Spleen (tissue), 11 donors: ENCODE data around the gene LPO. TPM values are rescaled to one million over a fixed set of nuclear protein-coding genes. Genes with fewer than 3 reads are reported as not detected.

ENCODE experiments used
- DNase-seq: peaks from one replicate; pipeline ENCODE4 v3.0.0-alpha.2; 2020
- H3K27ac ChIP-seq, 8 donors: fragments of 200-600 bp; sonication (generic) in 7 of 8; 1 replicate in 4 of 8; 2 replicates in 4 of 8; pipeline versions ENCODE4 v1.5.0 to v1.8.0; 2016 to 2021; ENCODE audit warnings: inconsistent platforms in 4 of 8, mild to moderate bottlenecking in 4 of 8, moderate library complexity in 1 of 8
- H3K27me3 ChIP-seq, 7 donors: fragments of 200-600 bp; sonication (generic) in 6 of 7; replicated peaks in 1 of 7; 1 replicate in 4 of 7; 2 replicates in 3 of 7; pipeline versions ENCODE4 v1.5.0 to v1.8.0; 2016 to 2021; ENCODE audit warnings: inconsistent platforms in 3 of 7, mild to moderate bottlenecking in 1 of 7
- H3K36me3 ChIP-seq, 6 donors: fragments of 200-600 bp; sonication (generic) in 5 of 6; 1 replicate in 4 of 6; 2 replicates in 2 of 6; pipeline versions ENCODE4 v1.5.0 to v1.8.0; 2016 to 2021; ENCODE audit warnings: inconsistent platforms in 2 of 6
- H3K4me1 ChIP-seq, 6 donors: fragments of 200-600 bp; sonication (generic) in 5 of 6; 1 replicate in 3 of 6; 2 replicates in 3 of 6; pipeline versions ENCODE4 v1.5.0 to v1.8.0; 2016 to 2021; ENCODE audit warnings: inconsistent platforms in 3 of 6
- H3K4me3 ChIP-seq, 8 donors: fragments of 200-600 bp; sonication (generic) in 7 of 8; 1 replicate in 4 of 8; 2 replicates in 4 of 8; pipeline versions ENCODE4 v1.5.0 to v1.8.0; 2016 to 2021; ENCODE audit warnings: inconsistent platforms in 4 of 8, mild to moderate bottlenecking in 4 of 8, moderate library complexity in 2 of 8
- H3K9me3 ChIP-seq, 8 donors: fragments of 200-600 bp; sonication (generic) in 7 of 8; 1 replicate in 4 of 8; 2 replicates in 4 of 8; pipeline versions ENCODE4 v1.5.0 to v1.8.0; 2016 to 2021; ENCODE audit warnings: inconsistent platforms in 4 of 8
- POLR2A ChIP-seq, 3 donors: fragments of 450-650 bp; IDR thresholded peaks; one replicate each; pipeline ENCODE4 v1.5.1; 2017; ENCODE audit warnings: antibody characterized with exemption in 3 of 3, mild to moderate bottlenecking in 1 of 3
- POLR2AphosphoS5 ChIP-seq, 3 donors: sonication (generic); formaldehyde crosslinking; IDR thresholded peaks; one replicate each; pipeline ENCODE4 v1.5.1; 2017; ENCODE audit warnings: antibody characterized with exemption in 3 of 3
- WGBS, 5 donors: extraction: QIAGEN DNeasy Blood & Tissue Kit in 3 of 5; methylation state at CpG; one replicate each; pipeline versions ENCODE4 v1.1.5 to v1.1.7; 2013 to 2018; 5-methylcytosine and 5-hydroxymethylcytosine counted together
- intact Hi-C: fragments of 100-400 bp; cut with DNase I; formaldehyde crosslinking; loops from one replicate; pipeline ENCODE4 v1.15.0; 2023; ENCODE audit warnings: low total_unique reads
- polyA plus RNA-seq, 3 donors: library from polyadenylated mRNA; stranded (reverse); fragments of 200-250 nt; gene quantifications; one replicate each; pipeline ENCODE4 v1.2.1, GENCODE V29; 2013
- total RNA-seq, 7 donors: library from RNA; depleted of rRNA in 3 of 7; stranded (reverse); fragments of >200 nt in 3 of 7; fragmentation: NEBNext Ultra II Directional in 4 of 7; extraction: Animal tissue kit (Norgen Biotek cat#: 25700) in 4 of 7; gene quantifications; one replicate each; pipeline versions ENCODE4 v1.1.0 to v1.2.1, GENCODE V29; 2016 to 2021
- TF ChIP-seq, protein P1 (sequence below), 11 experiments: fragments of 200-600 bp in 7 of 11; fragments of 450-650 bp in 4 of 11; sonication (generic) in 4 of 11; IDR thresholded peaks in 8 of 11; conservative IDR thresholded peaks in 3 of 11; 1 replicate in 7 of 11; 2 replicates in 4 of 11; pipeline versions ENCODE4 v1.4.0 to v1.8.0; 2016 to 2021; ENCODE audit warnings: antibody characterized with exemption in 11 of 11, inconsistent platforms in 4 of 11, mild to moderate bottlenecking in 1 of 11
- donor health status: healthy with polysubstance abuse.
- donor health status: DM: no; HTN: no; CAD: no; lungs with moderate emphysema.
- donor health status: DM: no; HTN: no; CAD: no.
- donor health status: Bipolar disorder and iron deficiency.
- donor health status: healthy.
- donor health status: DM: no; HTN: no; CAD: no.
- donor health status: DM: yes; HTN: yes; CAD: no.

The LPO gene
- total and polyA plus RNA-seq, 10 donors, result 0.02 to 0.10 (median 0.06) TPM; not detected in 7

DNA sequence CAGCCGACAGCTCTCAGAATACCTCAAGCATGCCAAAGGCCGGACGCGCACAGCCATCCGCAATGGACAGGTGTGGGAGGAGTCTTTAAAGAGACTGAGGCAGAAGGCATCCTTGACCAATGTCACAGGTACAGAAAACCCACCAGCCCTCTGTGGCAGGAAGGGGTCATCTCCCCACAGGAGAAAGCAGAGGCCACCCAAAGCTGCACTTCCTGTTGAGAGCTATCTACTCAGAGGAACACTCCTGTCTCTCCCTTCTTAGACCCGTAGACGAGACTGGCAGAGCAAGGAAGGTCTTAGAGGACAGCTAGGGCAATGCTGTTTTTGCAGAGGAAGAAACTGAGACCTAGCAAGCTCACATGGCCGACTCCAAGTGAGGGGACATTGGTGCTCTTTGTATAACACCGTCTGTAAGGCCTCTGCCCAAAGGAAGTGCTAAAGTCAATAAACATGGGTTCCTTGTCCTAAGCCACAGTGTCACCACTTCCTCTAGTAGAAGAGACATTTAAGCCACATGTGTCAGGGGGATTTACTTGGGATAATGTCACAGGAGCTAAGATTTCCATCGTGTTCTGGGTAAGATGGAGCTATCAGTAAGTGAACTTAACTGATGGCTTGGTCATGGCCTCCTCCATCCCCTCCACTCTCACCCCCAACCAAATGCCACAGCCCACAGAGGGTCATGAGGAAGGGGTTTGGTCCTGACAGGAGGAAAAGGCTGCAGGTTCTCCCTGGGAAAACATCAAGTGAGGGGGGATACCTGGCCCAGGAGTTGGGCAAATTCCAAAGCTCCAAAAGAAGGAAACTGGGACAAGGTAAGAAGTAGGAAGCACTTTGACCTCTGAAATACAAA, 9.4 kb downstream of the LPO start:
- Histone ChIP-seq H3K27me3 (peaks cover 0 to 38% (median 8%) of the 10 kb centered on the region in 7 donors), H3K4me1 (peaks cover 4 to 29% (median 13%) of the 10 kb centered on the region in 6 donors), H3K27ac (no peak overlapping the region), H3K36me3 (no peaks in the 10 kb centered on the region), H3K4me3 (no peak overlapping the region), H3K9me3 (no peaks in the 10 kb centered on the region)
- WGBS, 5 donors, result 60 to 70% (median 63%) methylated on average over 10 of the region's 10 CpGs
- DNase-seq, result no peak
- intact Hi-C loops, result no loop called here
- TF ChIP-seq, protein P1, sequence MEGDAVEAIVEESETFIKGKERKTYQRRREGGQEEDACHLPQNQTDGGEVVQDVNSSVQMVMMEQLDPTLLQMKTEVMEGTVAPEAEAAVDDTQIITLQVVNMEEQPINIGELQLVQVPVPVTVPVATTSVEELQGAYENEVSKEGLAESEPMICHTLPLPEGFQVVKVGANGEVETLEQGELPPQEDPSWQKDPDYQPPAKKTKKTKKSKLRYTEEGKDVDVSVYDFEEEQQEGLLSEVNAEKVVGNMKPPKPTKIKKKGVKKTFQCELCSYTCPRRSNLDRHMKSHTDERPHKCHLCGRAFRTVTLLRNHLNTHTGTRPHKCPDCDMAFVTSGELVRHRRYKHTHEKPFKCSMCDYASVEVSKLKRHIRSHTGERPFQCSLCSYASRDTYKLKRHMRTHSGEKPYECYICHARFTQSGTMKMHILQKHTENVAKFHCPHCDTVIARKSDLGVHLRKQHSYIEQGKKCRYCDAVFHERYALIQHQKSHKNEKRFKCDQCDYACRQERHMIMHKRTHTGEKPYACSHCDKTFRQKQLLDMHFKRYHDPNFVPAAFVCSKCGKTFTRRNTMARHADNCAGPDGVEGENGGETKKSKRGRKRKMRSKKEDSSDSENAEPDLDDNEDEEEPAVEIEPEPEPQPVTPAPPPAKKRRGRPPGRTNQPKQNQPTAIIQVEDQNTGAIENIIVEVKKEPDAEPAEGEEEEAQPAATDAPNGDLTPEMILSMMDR (IDR thresholded peaks at IDR 0.05 in 8 of 11, conservative IDR thresholded peaks at IDR 0.05 in 3 of 11), result no peak
- TF ChIP-seq POLR2AphosphoS5 (IDR thresholded peaks at IDR 0.05) (no peak), POLR2A (IDR thresholded peaks at IDR 0.05) (no peak)

DNA sequence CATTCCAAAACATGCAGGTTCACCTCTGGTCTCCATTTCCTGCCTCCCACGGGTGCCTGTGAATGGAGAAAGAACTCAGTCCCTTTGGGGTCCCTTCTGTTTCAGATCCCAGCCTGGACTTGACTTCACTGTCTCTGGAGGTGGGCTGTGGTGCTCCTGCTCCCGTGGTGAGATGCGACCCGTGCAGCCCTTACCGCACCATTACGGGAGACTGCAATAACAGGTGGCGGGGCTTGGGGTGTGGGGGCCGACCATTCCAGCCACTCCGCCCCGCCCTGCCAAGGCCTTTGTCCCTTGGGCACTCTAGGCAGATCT, 10.5 kb downstream of the LPO start:
- Histone ChIP-seq H3K36me3 (no peaks in the 10 kb centered on the region), H3K4me1 (peaks cover 4 to 29% (median 13%) of the 10 kb centered on the region in 6 donors), H3K4me3 (peak overlapping the region in 6 of 8 donors; percentile 46 to 78 (median 52)), H3K27ac (no peak overlapping the region), H3K9me3 (no peaks in the 10 kb centered on the region), H3K27me3 (peaks cover 0 to 31% (median 8%) of the 10 kb centered on the region in 7 donors)
- no peak for DNase-seq
- WGBS, 5 donors, result 22 to 38% (median 30%) methylated on average over 10 of the region's 10 CpGs
- TF ChIP-seq, protein P1 (IDR thresholded peaks at IDR 0.05 in 8 of 11, conservative IDR thresholded peaks at IDR 0.05 in 3 of 11), result no peak
- no peak for TF ChIP-seq POLR2AphosphoS5 (IDR thresholded peaks at IDR 0.05)
- intact Hi-C loops, result no loop called here

DNA sequence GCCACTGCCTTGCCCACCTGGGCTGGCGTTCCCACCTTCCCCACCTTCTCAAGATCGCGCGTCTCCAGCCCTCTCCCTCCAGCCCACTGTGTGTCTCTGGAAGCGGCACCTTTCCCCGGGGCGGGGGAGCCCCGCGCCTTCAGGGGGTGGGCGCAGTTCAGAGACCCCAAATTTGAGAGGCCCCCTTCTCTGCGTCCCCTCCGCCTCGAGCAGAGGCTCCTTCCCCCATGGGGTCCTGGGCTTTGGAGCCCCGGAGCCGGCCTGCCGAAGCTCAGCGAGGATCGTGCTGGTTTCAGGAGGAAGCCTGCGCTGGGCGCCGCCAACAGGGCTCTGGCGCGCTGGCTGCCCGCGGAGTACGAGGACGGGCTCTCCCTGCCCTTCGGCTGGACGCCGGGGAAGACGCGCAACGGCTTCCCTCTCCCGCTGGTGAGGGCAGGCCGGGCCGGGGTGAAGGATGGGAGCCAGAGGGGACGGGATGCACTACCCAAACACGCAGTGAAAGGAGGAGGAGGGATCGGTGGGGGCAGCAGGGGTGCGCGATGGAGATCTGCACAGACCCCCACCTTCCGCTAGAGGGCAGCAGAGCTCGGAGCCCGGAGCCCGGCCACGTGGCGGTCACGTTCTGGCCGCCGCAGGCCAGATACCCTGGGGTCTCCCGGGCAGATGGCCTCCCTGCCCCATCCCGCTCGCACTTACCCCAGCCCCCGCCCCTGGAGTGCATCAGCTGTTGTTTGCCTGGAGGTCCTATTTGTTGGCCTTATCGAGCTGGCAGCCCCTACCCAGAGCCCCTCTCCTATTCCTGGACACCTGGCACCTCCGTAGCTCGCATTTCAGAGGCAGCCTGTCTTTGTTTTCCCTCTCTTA, 11.1 kb downstream of the LPO start:
- H3K27ac ChIP-seq, result peak overlapping the region in 1 of 8 donors; percentile 19
- peaks cover 0 to 32% (median 9%) of the 10 kb centered on the region in 7 donors for H3K27me3 ChIP-seq
- no peaks in the 10 kb centered on the region for H3K9me3 ChIP-seq
- H3K36me3 ChIP-seq, result no peaks in the 10 kb centered on the region
- H3K4me3 ChIP-seq, result peak overlapping the region; percentile 39 to 78 (median 48)
- peaks cover 4 to 29% (median 13%) of the 10 kb centered on the region in 6 donors for H3K4me1 ChIP-seq
- WGBS, 5 donors, result 6 to 16% (median 7%) methylated on average over 31 to 57 of the region's 57 CpGs
- TF ChIP-seq, protein P1 (IDR thresholded peaks at IDR 0.05 in 8 of 11, conservative IDR thresholded peaks at IDR 0.05 in 3 of 11), result peak; percentile 86 to 98 (median 94)
- TF ChIP-seq POLR2AphosphoS5 (IDR thresholded peaks at IDR 0.05) (peak in 2 of 3 donors; percentile 44 to 63), POLR2A (IDR thresholded peaks at IDR 0.05) (no peak)
- intact Hi-C loops, result no loop called here
- DNase-seq, result peak; percentile 93
